Retinal pigment epithelial cell (primary cell): ENCODE data around the gene ATP8B1.
A peak's percentile ranks its signal among the peaks of the same experiment; 100 is the strongest.
"Not testable (repeated sequence)": the region's sequence is repeated elsewhere in the genome, so short reads cannot be mapped to it uniquely, and the experiment has no call there.

Experiments used
- DNase-seq: peaks from one replicate; pipeline ENCODE4 v3.0.0-alpha.2; 2010; ENCODE audit warnings: low read depth
- H3K4me3 ChIP-seq: 2 replicates; pipeline ENCODE4 v1.5.1; 2011; ENCODE audit warnings: mild to moderate bottlenecking, low read length, control low read depth, moderate library complexity
- CTCF ChIP-seq: conservative IDR thresholded peaks from 2 replicates; pipeline ENCODE4 v1.5.1; 2011; ENCODE audit warnings: low read depth, low read length, control low read depth, inconsistent platforms

The ATP8B1 gene

GRCh38 chr18:57651914-57652313 lies 151.2 kb downstream of the ATP8B1 start:
- DNase-seq, result no peak

GRCh38 chr18:57649556-57650500 lies 153.3 kb downstream of the ATP8B1 start:
- DNase-seq, result peak; percentile 39
- H3K4me3 ChIP-seq, result no peak overlapping the region
- TF ChIP-seq CTCF, result no peak

More at GRCh38 chr18:57651914-57652313, 151.2 kb downstream of the ATP8B1 start:
- no peak for TF ChIP-seq CTCF
- H3K4me3 ChIP-seq, result no peak overlapping the region

GRCh38 chr18:57648414-57648813 lies 154.7 kb downstream of the ATP8B1 start:
- H3K4me3 ChIP-seq, result no peak overlapping the region
- no peak for TF ChIP-seq CTCF
- no peak for DNase-seq

- H3K4me3 ChIP-seq, result no peak overlapping the region
- no peak for DNase-seq
- peak; percentile 44 for TF ChIP-seq CTCF
Measured at GRCh38 chr18:57644540-57644939, 158.6 kb downstream of the ATP8B1 start.

GRCh38 chr18:57643726-57644125 lies 159.4 kb downstream of the ATP8B1 start:
- H3K4me3 ChIP-seq, DNase-seq: not testable (repeated sequence)

- not testable (repeated sequence) for H3K4me3 ChIP-seq, DNase-seq
Measured at GRCh38 chr18:57642462-57642861, 160.7 kb downstream of the ATP8B1 start.

- DNase-seq, result no peak
- H3K4me3 ChIP-seq, result no peak overlapping the region
- TF ChIP-seq CTCF, result no peak
Measured at GRCh38 chr18:57640749-57641148, 162.4 kb downstream of the ATP8B1 start.

- no peak overlapping the region for H3K4me3 ChIP-seq
- no peak for DNase-seq
- no peak for TF ChIP-seq CTCF
Measured at GRCh38 chr18:57640236-57640635, 162.9 kb downstream of the ATP8B1 start.
